Measurements from ENCODE around the gene RNFT2.
"Not testable (repeated sequence)": the region's sequence is repeated elsewhere in the genome, so short reads cannot be mapped to it uniquely, and the experiment has no call there.

The RNFT2 gene

DNA sequence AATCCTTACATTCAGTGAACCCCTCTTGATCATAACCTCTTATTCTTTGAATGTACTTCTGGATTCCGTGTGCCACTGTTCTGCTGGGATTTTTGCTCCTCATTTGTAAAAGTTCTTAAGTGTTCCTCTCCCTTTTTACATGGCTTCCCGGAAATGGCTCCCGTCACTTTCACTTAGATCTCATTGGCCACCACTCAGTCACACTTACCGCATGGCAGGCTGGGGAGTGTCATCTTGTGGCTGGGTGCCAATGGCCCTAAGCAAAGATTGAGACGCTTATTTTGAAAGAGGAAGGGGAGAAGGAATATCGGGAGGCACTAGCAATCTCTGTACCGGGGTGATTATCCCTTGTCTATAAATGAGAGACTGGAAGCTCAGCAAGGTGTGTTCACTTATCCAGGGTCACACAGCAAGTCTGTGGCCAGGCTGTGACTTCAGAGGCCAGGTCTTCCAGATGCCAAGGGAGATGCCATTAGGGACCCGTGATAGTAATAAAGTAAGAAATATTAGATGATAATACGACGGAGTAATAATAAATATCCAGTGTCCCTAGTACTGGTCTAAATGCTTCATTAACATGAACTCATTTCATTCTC is 68.8 kb downstream of the RNFT2 start:
- TF ChIP-seq, protein P1, sequence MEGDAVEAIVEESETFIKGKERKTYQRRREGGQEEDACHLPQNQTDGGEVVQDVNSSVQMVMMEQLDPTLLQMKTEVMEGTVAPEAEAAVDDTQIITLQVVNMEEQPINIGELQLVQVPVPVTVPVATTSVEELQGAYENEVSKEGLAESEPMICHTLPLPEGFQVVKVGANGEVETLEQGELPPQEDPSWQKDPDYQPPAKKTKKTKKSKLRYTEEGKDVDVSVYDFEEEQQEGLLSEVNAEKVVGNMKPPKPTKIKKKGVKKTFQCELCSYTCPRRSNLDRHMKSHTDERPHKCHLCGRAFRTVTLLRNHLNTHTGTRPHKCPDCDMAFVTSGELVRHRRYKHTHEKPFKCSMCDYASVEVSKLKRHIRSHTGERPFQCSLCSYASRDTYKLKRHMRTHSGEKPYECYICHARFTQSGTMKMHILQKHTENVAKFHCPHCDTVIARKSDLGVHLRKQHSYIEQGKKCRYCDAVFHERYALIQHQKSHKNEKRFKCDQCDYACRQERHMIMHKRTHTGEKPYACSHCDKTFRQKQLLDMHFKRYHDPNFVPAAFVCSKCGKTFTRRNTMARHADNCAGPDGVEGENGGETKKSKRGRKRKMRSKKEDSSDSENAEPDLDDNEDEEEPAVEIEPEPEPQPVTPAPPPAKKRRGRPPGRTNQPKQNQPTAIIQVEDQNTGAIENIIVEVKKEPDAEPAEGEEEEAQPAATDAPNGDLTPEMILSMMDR (IDR thresholded peaks at IDR 0.05; ENCODE audit: low read depth, low read length), result no peak
- TF ChIP-seq MYC (IDR thresholded peaks at IDR 0.05; ENCODE audit: low read depth, low read length) (no peak), POLR2A (IDR thresholded peaks at IDR 0.05; ENCODE audit: extremely low read depth, insufficient read length) (no peak)
- TF ChIP-seq, protein P2, sequence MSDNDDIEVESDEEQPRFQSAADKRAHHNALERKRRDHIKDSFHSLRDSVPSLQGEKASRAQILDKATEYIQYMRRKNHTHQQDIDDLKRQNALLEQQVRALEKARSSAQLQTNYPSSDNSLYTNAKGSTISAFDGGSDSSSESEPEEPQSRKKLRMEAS (IDR thresholded peaks at IDR 0.05; ENCODE audit: low read depth, low read length), result no peak
- no peak for DNase-seq (ENCODE audit: low read depth)
- no peak overlapping the region for H3K4me3 ChIP-seq (ENCODE audit: low read depth, low read length)

DNA sequence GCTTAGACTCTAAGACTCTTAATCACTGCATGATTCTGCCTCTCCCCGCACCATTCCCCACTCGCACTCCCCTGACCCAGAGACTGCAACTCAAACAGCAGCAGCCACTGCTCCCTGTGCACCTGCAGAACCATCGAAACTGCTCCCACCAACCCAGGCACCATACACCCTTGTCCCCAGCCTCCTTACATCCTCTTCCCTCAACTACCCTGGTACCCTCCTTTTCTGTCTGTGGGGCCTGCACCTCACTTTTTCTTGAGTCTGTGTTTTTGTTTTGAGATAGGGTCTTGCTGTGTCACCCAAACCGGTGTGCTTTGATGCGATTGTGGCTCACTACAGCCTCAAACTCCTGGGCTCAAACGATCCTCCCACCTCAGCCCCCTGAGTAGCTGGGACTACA is 69.4 kb downstream of the RNFT2 start:
- H3K4me3 ChIP-seq (ENCODE audit: low read depth, low read length), result no peak overlapping the region
- TF ChIP-seq POLR2A (IDR thresholded peaks at IDR 0.05; ENCODE audit: extremely low read depth, insufficient read length), result no peak
- TF ChIP-seq, protein P1 (IDR thresholded peaks at IDR 0.05; ENCODE audit: low read depth, low read length), result no peak
- no peak for DNase-seq (ENCODE audit: low read depth)

DNA sequence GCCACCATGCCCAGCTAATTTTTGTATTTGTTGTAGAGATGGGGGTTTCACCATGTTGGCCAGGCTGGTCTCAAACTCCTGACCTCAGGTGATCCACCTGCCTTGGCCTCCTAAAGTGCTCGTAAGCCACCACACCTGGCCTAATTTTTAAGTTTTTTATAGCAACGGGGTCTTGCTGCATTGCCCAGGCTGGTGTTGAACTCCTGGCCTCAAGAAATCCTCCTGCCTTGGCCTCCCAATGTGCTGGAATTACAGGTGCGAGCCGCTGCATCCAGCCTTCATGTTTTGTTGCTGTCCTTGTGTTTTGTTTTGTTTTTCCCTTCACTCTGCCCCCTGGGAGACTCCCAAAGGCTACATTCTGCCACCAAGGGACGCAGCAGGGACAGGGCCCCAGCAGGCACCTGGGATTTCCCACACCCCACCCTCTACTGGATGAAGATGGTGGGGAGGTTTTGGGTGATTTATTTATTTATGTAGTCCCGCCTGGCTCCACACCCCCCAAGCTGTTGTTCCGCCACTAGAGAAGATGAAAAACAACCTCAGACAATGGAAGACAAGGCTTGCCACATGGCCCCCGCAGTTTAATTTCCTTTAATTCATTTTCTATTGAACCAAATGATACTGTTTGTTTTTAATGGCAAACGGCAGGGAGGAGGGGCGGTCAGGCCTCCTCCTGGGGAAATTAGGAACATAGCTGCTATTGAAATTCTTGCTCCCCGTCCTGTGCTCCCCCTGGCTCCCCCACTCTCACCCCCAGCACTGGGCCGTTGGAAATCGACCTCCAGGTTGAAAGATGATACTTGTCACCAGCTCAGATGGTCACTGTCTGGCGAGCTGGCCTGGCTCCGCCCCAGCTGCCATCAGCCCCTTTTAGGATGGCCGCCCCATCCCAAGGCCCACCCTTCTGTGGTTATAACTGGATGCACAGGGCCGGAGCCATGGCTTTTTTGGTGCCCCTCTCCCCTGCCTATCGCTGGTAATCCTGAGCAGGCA is 70.3 kb downstream of the RNFT2 start:
- TF ChIP-seq, protein P1 (IDR thresholded peaks at IDR 0.05; ENCODE audit: low read depth, low read length), result no peak
- TF ChIP-seq, protein P2 (IDR thresholded peaks at IDR 0.05; ENCODE audit: low read depth, low read length), result no peak
- TF ChIP-seq MYC (IDR thresholded peaks at IDR 0.05; ENCODE audit: low read depth, low read length), result no peak
- no peak for TF ChIP-seq POLR2A (IDR thresholded peaks at IDR 0.05; ENCODE audit: extremely low read depth, insufficient read length)
- no peak for DNase-seq (ENCODE audit: low read depth)
- H3K4me3 ChIP-seq (ENCODE audit: low read depth, low read length), result no peak overlapping the region

DNA sequence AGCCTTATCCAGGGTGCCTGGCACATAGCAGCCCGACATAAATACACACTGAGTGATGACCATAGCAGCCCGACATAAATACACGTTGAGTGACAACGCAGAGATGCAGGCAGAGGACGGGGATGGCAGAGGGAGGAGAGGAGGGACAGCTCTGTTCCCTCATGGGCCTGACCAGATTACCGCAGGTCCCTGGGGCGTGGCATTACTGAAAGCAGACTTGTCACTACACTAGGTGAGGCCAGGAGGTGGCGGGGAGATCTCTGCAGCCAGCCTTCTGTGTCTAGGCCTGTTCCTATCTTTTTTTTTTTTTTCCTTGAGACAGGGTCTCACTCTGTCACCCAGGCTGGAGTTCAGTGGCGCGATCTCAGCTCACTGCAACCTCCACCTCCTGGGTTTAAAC is 74.1 kb downstream of the RNFT2 start:
- no peak for DNase-seq (ENCODE audit: low read depth)
- H3K4me3 ChIP-seq (ENCODE audit: low read depth, low read length), result no peak overlapping the region
- TF ChIP-seq MYC (IDR thresholded peaks at IDR 0.05; ENCODE audit: low read depth, low read length) (no peak), POLR2A (IDR thresholded peaks at IDR 0.05; ENCODE audit: extremely low read depth, insufficient read length) (no peak)
- TF ChIP-seq, protein P1 (IDR thresholded peaks at IDR 0.05; ENCODE audit: low read depth, low read length), result no peak
- TF ChIP-seq, protein P2 (IDR thresholded peaks at IDR 0.05; ENCODE audit: low read depth, low read length), result no peak

DNA sequence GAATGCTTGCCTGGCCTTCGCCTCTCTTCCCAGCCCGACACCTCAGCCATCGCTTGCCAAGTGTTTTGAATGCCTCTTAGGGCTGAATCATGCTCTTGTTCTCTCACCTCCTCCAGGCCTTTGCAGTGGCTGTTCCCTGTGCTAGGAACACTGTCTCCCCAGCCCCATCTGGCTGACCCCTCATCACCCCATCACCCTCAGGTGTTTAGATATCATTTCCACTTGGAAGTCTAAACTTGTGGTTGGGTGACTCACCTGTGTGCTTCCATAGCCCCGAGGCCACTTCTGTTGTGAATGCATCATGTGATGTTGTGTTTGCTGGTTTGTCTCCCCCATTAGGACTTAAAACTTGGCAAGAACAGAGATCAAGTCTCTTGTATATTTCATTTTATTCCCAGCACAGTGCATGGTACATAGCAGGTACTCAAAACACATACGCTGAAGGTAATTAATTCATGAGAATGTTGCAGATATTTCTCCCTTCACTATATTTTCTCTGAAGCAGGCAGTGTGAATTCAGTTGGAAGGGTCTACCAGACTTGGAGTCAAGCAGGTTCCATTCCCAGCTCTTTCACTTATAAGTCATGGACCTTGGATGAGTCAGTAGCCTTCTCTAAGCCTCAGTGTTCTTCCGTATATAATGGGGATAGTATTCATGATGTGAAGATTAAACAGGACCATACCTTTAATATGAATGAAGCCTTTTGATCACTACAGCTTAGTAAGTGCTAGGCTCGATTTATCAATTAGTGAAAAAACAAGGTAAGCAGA is 75.3 kb downstream of the RNFT2 start:
- TF ChIP-seq POLR2A (IDR thresholded peaks at IDR 0.05; ENCODE audit: extremely low read depth, insufficient read length) (no peak), MYC (IDR thresholded peaks at IDR 0.05; ENCODE audit: low read depth, low read length) (no peak)
- TF ChIP-seq, protein P1 (IDR thresholded peaks at IDR 0.05; ENCODE audit: low read depth, low read length), result no peak
- no peak for DNase-seq (ENCODE audit: low read depth)
- no peak overlapping the region for H3K4me3 ChIP-seq (ENCODE audit: low read depth, low read length)

DNA sequence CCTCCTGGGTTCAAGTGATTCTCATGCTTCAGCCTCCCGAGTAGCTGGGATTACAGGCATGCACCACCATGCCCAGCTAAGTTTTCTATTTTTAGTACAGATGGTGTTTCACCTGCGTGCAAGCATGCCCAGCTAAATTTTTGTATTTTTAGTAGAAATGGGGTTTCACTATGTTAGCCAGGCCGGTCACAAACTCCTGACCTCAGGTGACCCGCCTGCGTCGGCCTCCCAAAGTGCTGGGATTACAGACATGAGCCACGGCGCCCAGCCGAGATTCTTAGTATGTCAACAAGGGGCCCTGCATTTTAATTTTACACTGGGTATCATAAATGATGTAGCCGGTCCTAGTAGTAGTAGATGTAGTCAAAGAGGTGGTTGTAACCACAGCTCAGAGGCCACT is 76.7 kb downstream of the RNFT2 start:
- DNase-seq (ENCODE audit: low read depth); H3K4me3 ChIP-seq (ENCODE audit: low read depth, low read length): not testable (repeated sequence)
